Gastrocnemius medialis (tissue), 4 donors: ENCODE data around the gene OTC. TPM values are rescaled to one million over a fixed set of nuclear protein-coding genes. Genes with fewer than 3 reads are reported as not detected.

ENCODE experiments used
- ATAC-seq, 2 donors: fragments of 150-250 bp; one replicate each; pipeline ENCODE4 v1.9.1; 2016
- DNase-seq, 2 donors: peaks; one replicate each; pipeline ENCODE4 v3.0.0-alpha.2; 2019
- H3K27ac ChIP-seq, 4 donors: fragments of 200-600 bp; sonication (generic); 1 replicate in 1 of 4; 2 replicates in 3 of 4; pipeline ENCODE4 v1.5.1; 2016 to 2018; ENCODE audit warnings: mild to moderate bottlenecking in 2 of 4, moderate library complexity in 1 of 4
- H3K27me3 ChIP-seq, 3 donors: fragments of 200-600 bp; sonication (generic) in 2 of 3; 1 replicate in 1 of 3; 2 replicates in 2 of 3; pipeline versions ENCODE4 v1.5.1 to v1.6.0; 2016 to 2019; ENCODE audit warnings: mild to moderate bottlenecking in 1 of 3, moderate library complexity in 1 of 3
- H3K36me3 ChIP-seq, 2 donors: fragments of 200-600 bp; sonication (generic) in 1 of 2; one replicate each; pipeline ENCODE4 v1.5.1; 2017 to 2018
- H3K4me1 ChIP-seq, 2 donors: fragments of 200-600 bp; sonication (generic) in 1 of 2; one replicate each; pipeline ENCODE4 v1.5.1; 2016 to 2017; ENCODE audit warnings: mild to moderate bottlenecking in 2 of 2
- H3K4me3 ChIP-seq, 4 donors: fragments of 200-600 bp; sonication (generic) in 3 of 4; 1 replicate in 1 of 4; 2 replicates in 3 of 4; pipeline ENCODE4 v1.5.1; 2016 to 2019; ENCODE audit warnings: mild to moderate bottlenecking in 2 of 4
- H3K9me3 ChIP-seq, 3 donors: fragments of 200-600 bp; sonication (generic) in 2 of 3; 1 replicate in 1 of 3; 2 replicates in 2 of 3; pipeline ENCODE4 v1.5.1; 2016 to 2019
- POLR2A ChIP-seq, 2 donors: fragments of 450-650 bp; IDR thresholded peaks; one replicate each; pipeline ENCODE4 v1.6.1; 2017; ENCODE audit warnings: antibody characterized with exemption in 2 of 2, mild to moderate bottlenecking in 2 of 2, moderate library complexity in 2 of 2
- in situ Hi-C, 4 donors: fragments of 200-750 bp; cut with MboI; loops; one replicate each; pipeline versions ENCODE4 v1.15.0 to v1.8.0; 2017; ENCODE audit warnings: low sequenced_read_pairs in 4 of 4
- intact Hi-C: fragments of 100-400 bp; cut with DNase I; formaldehyde crosslinking; loops from one replicate; pipeline ENCODE4 v1.15.1; 2023; ENCODE audit warnings: low total_unique reads
- total RNA-seq, 4 donors: library from RNA; depleted of rRNA; stranded (reverse); fragments of >200 nt; gene quantifications; one replicate each; pipeline versions ENCODE4 v1.1.0 to v1.2.3, GENCODE V29; 2016
- TF ChIP-seq, protein P1 (sequence below), 5 experiments: fragments of 450-650 bp in 3 of 5; fragments of 200-600 bp in 2 of 5; sonication (generic) in 2 of 5; IDR thresholded peaks in 4 of 5; conservative IDR thresholded peaks in 1 of 5; 1 replicate in 4 of 5; 2 replicates in 1 of 5; pipeline ENCODE4 v1.5.1; 2016 to 2019; ENCODE audit warnings: antibody characterized with exemption in 5 of 5, mild to moderate bottlenecking in 3 of 5, moderate library complexity in 3 of 5

OTC gene
- total RNA-seq, 4 donors from 2014 or later = 0.27 TPM; not detected in 3

DNA sequence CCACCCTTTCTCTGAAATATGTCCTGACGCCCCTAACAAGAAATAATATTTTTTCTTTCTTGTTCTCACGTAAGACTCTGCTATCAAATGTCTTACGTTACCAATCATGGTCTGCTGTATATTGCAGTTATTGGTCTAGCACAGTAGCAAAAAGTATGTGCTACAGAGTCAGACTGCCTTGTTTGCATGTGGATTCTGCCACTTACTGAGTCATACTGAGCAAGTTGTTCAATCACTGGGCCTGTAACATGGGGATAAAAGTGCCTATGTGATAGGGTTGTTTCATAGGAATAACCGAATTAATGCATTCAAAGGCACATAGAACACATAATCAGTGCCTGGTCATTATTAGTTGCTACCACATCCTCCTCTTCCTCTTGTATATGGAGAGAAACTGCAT is 39.2 kb upstream of the OTC start:
- intact Hi-C loops = no loop called here
- in situ Hi-C loops = no loop called here
- no peak for ATAC-seq

DNA sequence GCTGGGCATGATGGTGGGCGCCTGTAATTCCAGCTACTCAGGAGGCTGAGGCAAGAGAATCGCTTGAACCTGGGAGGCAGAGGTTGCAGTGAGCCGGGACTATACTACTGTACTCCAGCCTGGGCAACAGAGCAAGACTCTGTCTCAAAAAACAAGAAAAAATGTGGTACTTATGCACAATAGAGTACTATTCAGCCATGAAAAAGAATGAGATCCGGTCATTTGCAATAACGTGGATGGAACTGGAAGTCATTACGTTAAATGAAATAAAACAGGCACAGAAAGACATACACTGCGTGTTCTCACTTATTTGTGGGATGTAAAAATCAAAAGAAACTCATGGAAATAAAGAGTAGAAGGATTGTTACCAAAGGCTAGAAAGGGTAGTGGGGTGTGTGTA is 37.2 kb upstream of the OTC start:
- H3K4me3 ChIP-seq = no peak overlapping the region
- intact Hi-C loops = no loop called here
- H3K36me3 ChIP-seq = peaks cover 0 to 30% of the 10 kb centered on the region in 2 donors
- ATAC-seq = no peak
- H3K27ac ChIP-seq = no peak overlapping the region
- H3K9me3 ChIP-seq = no peaks in the 10 kb centered on the region
- in situ Hi-C loops = no loop called here
- TF ChIP-seq, protein P1, sequence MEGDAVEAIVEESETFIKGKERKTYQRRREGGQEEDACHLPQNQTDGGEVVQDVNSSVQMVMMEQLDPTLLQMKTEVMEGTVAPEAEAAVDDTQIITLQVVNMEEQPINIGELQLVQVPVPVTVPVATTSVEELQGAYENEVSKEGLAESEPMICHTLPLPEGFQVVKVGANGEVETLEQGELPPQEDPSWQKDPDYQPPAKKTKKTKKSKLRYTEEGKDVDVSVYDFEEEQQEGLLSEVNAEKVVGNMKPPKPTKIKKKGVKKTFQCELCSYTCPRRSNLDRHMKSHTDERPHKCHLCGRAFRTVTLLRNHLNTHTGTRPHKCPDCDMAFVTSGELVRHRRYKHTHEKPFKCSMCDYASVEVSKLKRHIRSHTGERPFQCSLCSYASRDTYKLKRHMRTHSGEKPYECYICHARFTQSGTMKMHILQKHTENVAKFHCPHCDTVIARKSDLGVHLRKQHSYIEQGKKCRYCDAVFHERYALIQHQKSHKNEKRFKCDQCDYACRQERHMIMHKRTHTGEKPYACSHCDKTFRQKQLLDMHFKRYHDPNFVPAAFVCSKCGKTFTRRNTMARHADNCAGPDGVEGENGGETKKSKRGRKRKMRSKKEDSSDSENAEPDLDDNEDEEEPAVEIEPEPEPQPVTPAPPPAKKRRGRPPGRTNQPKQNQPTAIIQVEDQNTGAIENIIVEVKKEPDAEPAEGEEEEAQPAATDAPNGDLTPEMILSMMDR (IDR thresholded peaks at IDR 0.05 in 4 of 5, conservative IDR thresholded peaks at IDR 0.05 in 1 of 5) = no peak
- TF ChIP-seq POLR2A (IDR thresholded peaks at IDR 0.05) = no peak
- DNase-seq = no peak
- H3K27me3 ChIP-seq = no peaks in the 10 kb centered on the region
- no peaks in the 10 kb centered on the region for H3K4me1 ChIP-seq

More for the DNA sequence above, 39.2 kb upstream of the OTC start:
- Histone ChIP-seq H3K9me3 (no peaks in the 10 kb centered on the region), H3K36me3 (peaks cover 0 to 30% of the 10 kb centered on the region in 2 donors), H3K4me3 (no peak overlapping the region), H3K27ac (no peak overlapping the region), H3K4me1 (no peaks in the 10 kb centered on the region), H3K27me3 (no peaks in the 10 kb centered on the region)
- TF ChIP-seq, protein P1 (IDR thresholded peaks at IDR 0.05 in 4 of 5, conservative IDR thresholded peaks at IDR 0.05 in 1 of 5) = no peak
- no peak for TF ChIP-seq POLR2A (IDR thresholded peaks at IDR 0.05)
- DNase-seq = no peak

DNA sequence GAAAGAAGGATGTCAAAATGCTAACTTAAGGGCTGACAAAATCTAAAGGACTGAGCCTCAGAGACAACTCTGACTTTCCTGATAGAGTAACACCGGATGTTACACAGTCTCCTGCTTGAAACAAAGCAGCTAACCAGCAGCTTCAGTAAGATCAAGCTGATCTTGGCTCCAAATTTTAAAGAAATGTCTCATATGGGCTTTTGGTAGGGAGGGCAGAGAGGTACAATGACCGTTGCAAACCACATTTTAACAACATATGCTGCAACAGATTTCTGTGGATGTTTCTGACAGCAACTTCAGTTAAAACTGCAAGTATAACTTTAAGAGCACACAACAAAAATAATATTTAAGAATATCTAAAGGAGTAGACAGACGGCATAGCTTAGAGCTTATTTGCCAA is 34.2 kb upstream of the OTC start:
- intact Hi-C loops = no loop called here
- Histone ChIP-seq H3K9me3 (no peaks in the 10 kb centered on the region), H3K4me1 (no peaks in the 10 kb centered on the region), H3K4me3 (no peak overlapping the region), H3K27ac (no peak overlapping the region), H3K36me3 (peaks cover 0 to 29% of the 10 kb centered on the region in 2 donors), H3K27me3 (no peaks in the 10 kb centered on the region)
- no peak for DNase-seq
- in situ Hi-C loops = no loop called here
- ATAC-seq = no peak
- TF ChIP-seq, protein P1 (IDR thresholded peaks at IDR 0.05 in 4 of 5, conservative IDR thresholded peaks at IDR 0.05 in 1 of 5) = no peak
- TF ChIP-seq POLR2A (IDR thresholded peaks at IDR 0.05) = no peak

DNA sequence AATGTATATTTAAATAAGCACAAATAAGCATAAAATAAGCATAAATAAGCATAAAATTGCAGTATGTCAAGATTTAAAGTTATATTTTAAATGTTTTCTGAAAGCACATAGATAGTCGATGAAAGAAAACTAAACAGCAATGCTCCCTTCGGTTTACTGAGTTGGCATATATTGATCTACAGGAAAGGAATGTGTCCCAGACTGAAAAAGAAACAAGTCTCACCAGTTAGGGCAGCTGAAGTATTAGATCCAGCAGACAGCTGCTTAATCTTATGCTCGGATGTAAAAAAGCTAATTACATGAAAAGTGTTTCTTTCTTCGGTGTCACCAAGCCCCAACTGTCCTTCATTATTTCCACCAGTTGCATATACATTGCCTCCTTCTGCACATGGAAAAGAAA is 33.8 kb upstream of the OTC start:
- in situ Hi-C loops (no loop called here), intact Hi-C loops (no loop called here)
- ATAC-seq (no peak), DNase-seq (no peak)
- H3K9me3 ChIP-seq = no peaks in the 10 kb centered on the region
- TF ChIP-seq, protein P1 (IDR thresholded peaks at IDR 0.05 in 4 of 5, conservative IDR thresholded peaks at IDR 0.05 in 1 of 5) = no peak
- TF ChIP-seq POLR2A (IDR thresholded peaks at IDR 0.05) = no peak
- no peaks in the 10 kb centered on the region for H3K4me1 ChIP-seq
- no peak overlapping the region for H3K27ac ChIP-seq
- no peak overlapping the region for H3K4me3 ChIP-seq
- no peaks in the 10 kb centered on the region for H3K27me3 ChIP-seq
- peaks cover 0 to 25% of the 10 kb centered on the region in 2 donors for H3K36me3 ChIP-seq

DNA sequence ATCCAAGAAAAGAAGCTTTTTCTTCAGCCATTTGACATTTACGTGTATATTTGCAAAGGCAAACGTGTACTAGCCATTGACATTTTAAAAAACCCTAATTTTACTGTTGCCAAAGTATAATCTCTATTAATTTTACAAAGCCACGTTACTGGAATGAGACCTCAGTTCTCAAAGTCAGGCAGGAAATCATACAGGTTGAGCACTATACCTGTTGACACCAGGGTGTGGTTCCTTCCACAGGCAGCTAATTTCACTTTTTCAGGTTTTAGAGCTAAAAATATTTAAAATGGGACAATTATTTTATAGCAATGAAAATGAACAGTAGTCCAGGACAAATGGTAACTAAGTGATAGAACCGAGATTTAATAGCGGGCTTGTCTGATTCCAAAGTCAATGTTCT is 31.6 kb upstream of the OTC start:
- no peak for TF ChIP-seq POLR2A (IDR thresholded peaks at IDR 0.05)
- TF ChIP-seq, protein P1 (IDR thresholded peaks at IDR 0.05 in 4 of 5, conservative IDR thresholded peaks at IDR 0.05 in 1 of 5) = no peak
- intact Hi-C loops (loop anchor here (10.0 kb wide), 1 partner anchor 576 kb away; no protein-coding TSS in a partner anchor), in situ Hi-C loops (no loop called here)
- ATAC-seq (no peak), DNase-seq (no peak)
- no peaks in the 10 kb centered on the region for H3K9me3 ChIP-seq
- peaks cover 0 to 16% of the 10 kb centered on the region in 2 donors for H3K36me3 ChIP-seq
- H3K27ac ChIP-seq = no peak overlapping the region
- no peaks in the 10 kb centered on the region for H3K4me1 ChIP-seq
- no peaks in the 10 kb centered on the region for H3K27me3 ChIP-seq
- no peak overlapping the region for H3K4me3 ChIP-seq
